ENCODE data around the gene DHRS13.

- TF ChIP-seq CTCF (IDR thresholded peaks at IDR 0.05; ENCODE audit: low read depth, low read length, missing input control) = no peak
- no peak for TF ChIP-seq TAF1 (conservative IDR thresholded peaks at IDR 0.05)
Measured at GRCh38 chr17:28864991-28865849, 37.7 kb downstream of the DHRS13 start.
